HepG2 (cell line): ENCODE results near the gene LINC00237. TPM values are rescaled to one million over a fixed set of nuclear protein-coding genes. Genes with fewer than 3 reads are reported as not detected.
A peak's percentile ranks its signal among the peaks of the same experiment; 100 is the strongest.

Experiments
- ATAC-seq: fragments of 200-7000 bp; cut with Tn5 transposase; 3 replicates; pipeline ENCODE4 v1.9.1; 2020; ENCODE audit warnings: mild to moderate bottlenecking, moderate library complexity
- BruUV-seq: library from RNA; stranded (reverse); fragments of 400-500 nt; replicated peaks from 2 replicates; lab custom pipeline; 2021; lab: Mats Ljungman, UMichigan
- CTCF ChIA-PET: fragments of 300-600 bp; formaldehyde crosslinking; extraction: SDS; loops from one replicate; lab custom pipeline; 2021; ENCODE audit warnings: low total read pairs, inconsistent platforms, low intra/inter-chr PET ratio; lab: Yijun Ruan, JAX
- POLR2A ChIA-PET: fragments of 350-600 bp; sonication (Branson Sonifier 250); formaldehyde crosslinking; loops from one replicate; lab custom pipeline; 2020; ENCODE audit warnings: antibody characterized with exemption, inconsistent platforms; lab: Yijun Ruan, JAX
- DNase-seq: peaks from one replicate; pipeline ENCODE4 v3.0.0-alpha.2; 2015; ENCODE audit warnings: low spot score
- FAIRE-seq: peaks from 3 replicates; lab custom pipeline; 2011; peaks lifted over from hg19 to GRCh38; lab: Jason Lieb, UNC
- H2AFZ ChIP-seq: one replicate; pipeline ENCODE4 v1.6.1; 2011; ENCODE audit warnings: low read length, inconsistent platforms
- H3K27ac ChIP-seq: fragments of 300-600 bp; 3 replicates; pipeline ENCODE4 v1.8.0; 2011; ENCODE audit warnings: mixed run types, mild to moderate bottlenecking, mixed read lengths, low read length, inconsistent platforms; ENCODE audit not compliant: insufficient read depth; ENCODE audit errors: extremely low read length
- H3K27me3 ChIP-seq, 2 experiments: fragments of 200-600 bp in 1 of 2; 2 replicates in 1 of 2; 3 replicates in 1 of 2; pipeline versions ENCODE4 v1.6.0 to v1.8.0; 2011; ENCODE audit warnings: low read length in 2 of 2, mild to moderate bottlenecking in 2 of 2, moderate library complexity in 2 of 2, inconsistent platforms in 1 of 2; ENCODE audit not compliant: insufficient read depth in 2 of 2, control insufficient read depth in 1 of 2
- H3K36me3 ChIP-seq, 2 experiments: fragments of 200-600 bp in 1 of 2; replicated peaks in 1 of 2; 2 replicates in 1 of 2; 3 replicates in 1 of 2; pipeline versions ENCODE4 v1.5.1 to v1.8.0; 2011; ENCODE audit warnings: low read length in 2 of 2, inconsistent platforms in 1 of 2; ENCODE audit not compliant: insufficient read depth in 2 of 2, control insufficient read depth in 1 of 2
- H3K4me1 ChIP-seq: 2 replicates; pipeline ENCODE4 v1.5.1; 2012; ENCODE audit warnings: low read length, inconsistent platforms; ENCODE audit not compliant: insufficient read depth
- H3K4me2 ChIP-seq: 2 replicates; pipeline ENCODE4 v1.6.0; 2011; ENCODE audit warnings: low read depth, low read length, inconsistent platforms
- H3K4me3 ChIP-seq, 3 experiments: fragments of 200-600 bp in 1 of 3; sonication (generic), shearing (Covaris generic) in 1 of 3; replicated peaks in 1 of 3; 2 replicates each; pipeline ENCODE4 v1.5.1; 2011 to 2016; ENCODE audit warnings: low read length in 3 of 3, inconsistent platforms in 2 of 3, low read depth in 2 of 3, mild to moderate bottlenecking in 2 of 3, control low read depth in 1 of 3, mixed read lengths in 1 of 3; ENCODE audit not compliant: insufficient read depth in 1 of 3
- H3K79me2 ChIP-seq: one replicate; pipeline ENCODE4 v1.6.1; 2011; ENCODE audit warnings: low read length, inconsistent platforms; ENCODE audit not compliant: insufficient read depth
- H3K9ac ChIP-seq: 2 replicates; pipeline ENCODE4 v1.6.0; 2011; ENCODE audit warnings: mild to moderate bottlenecking, low read depth, low read length, inconsistent platforms; ENCODE audit not compliant: insufficient read depth
- H3K9me3 ChIP-seq: 2 replicates; pipeline ENCODE4 v1.5.1; 2012; ENCODE audit warnings: mild to moderate bottlenecking, low read length
- H4K20me1 ChIP-seq: 2 replicates; pipeline ENCODE4 v1.6.0; 2011; ENCODE audit warnings: inconsistent platforms, mild to moderate bottlenecking, low read length, moderate library complexity; ENCODE audit not compliant: insufficient read depth
- FOSL2 ChIP-seq: sonication (generic); formaldehyde crosslinking; IDR thresholded peaks from 2 replicates; pipeline ENCODE4 v1.4.0; 2020; ENCODE audit warnings: missing genetic modification reagents
- HOXA3 ChIP-seq: sonication (generic); formaldehyde crosslinking; IDR thresholded peaks from 2 replicates; pipeline ENCODE4 v1.5.0; 2020; ENCODE audit warnings: missing genetic modification reagents
- KAT8 ChIP-seq: IDR thresholded peaks from 2 replicates; pipeline ENCODE4 v1.6.1; 2016; ENCODE audit warnings: missing genetic modification reagents, missing compliant biosample characterization
- TBX2 ChIP-seq: sonication (generic); formaldehyde crosslinking; IDR thresholded peaks from 2 replicates; pipeline ENCODE4 v1.5.0; 2020; ENCODE audit warnings: missing genetic modification reagents, mild to moderate bottlenecking, borderline replicate concordance
- TCF7 ChIP-seq: sonication (generic); IDR thresholded peaks from 2 replicates; pipeline ENCODE4 v1.6.1; 2016; ENCODE audit warnings: antibody characterized with exemption, low read depth
- XRCC5 ChIP-seq: fragments of 200-400 bp; formaldehyde crosslinking; optimal IDR thresholded peaks from 2 replicates; pipeline ENCODE3; 2017; ENCODE audit warnings: mild to moderate bottlenecking, low read length
- ZNF331 ChIP-seq: sonication (generic); formaldehyde crosslinking; IDR thresholded peaks from 2 replicates; pipeline ENCODE4 v1.4.0; 2020; ENCODE audit warnings: missing genetic modification reagents
- ZNF354B ChIP-seq: sonication (generic); formaldehyde crosslinking; IDR thresholded peaks from 2 replicates; pipeline ENCODE4 v1.8.0; 2022; ENCODE audit warnings: mild to moderate bottlenecking, missing genetic modification reagents
- ZSCAN9 ChIP-seq: IDR thresholded peaks from 2 replicates; pipeline ENCODE4 v1.6.1; 2016; ENCODE audit warnings: borderline replicate concordance
- WGBS: methylation state at CpG from one replicate; pipeline ENCODE4 v1.1.6; 2017; ENCODE audit warnings: low lambda C conversion rate; 5-methylcytosine and 5-hydroxymethylcytosine counted together
- in situ Hi-C: cut with HindIII; loops from 2 replicates; pipeline ENCODE4 v1.10.0; 2017; ENCODE audit warnings: low pct_unique_long_range_greater_than_20kb; ENCODE audit not compliant: extremely low pct_ligation_motif_present
- intact Hi-C: fragments of 100-400 bp; cut with micrococcal nuclease; formaldehyde crosslinking; loops from one replicate; pipeline ENCODE4 v1.10.0; 2022; ENCODE audit not compliant: unreplicated experiment
- polyA plus RNA-seq, 8 experiments: library from polyadenylated mRNA; depleted of rRNA in 3 of 8; stranded (reverse) in 7 of 8; unstranded in 1 of 8; fragments of >200 nt; fragmentation: Illumina TruSeq in 4 of 8; extraction: Trizol in 4 of 8; gene quantifications; 2 replicates each; pipeline versions ENCODE4 v1.2.1 to v1.2.3, GENCODE V29; 2011 to 2016; ENCODE audit warnings: low read depth in 4 of 8, missing spikeins in 1 of 8, mixed read lengths in 1 of 8; ENCODE audit not compliant: insufficient read depth in 1 of 8
- total RNA-seq, 5 experiments: library from RNA; depleted of rRNA; stranded (reverse); fragments of >200 nt; fragmentation: Illumina TruSeq; extraction: Trizol; gene quantifications; 2 replicates each; pipeline ENCODE4 v1.2.3, GENCODE V29; 2016; ENCODE audit warnings: low read depth in 1 of 5
- TF ChIP-seq, protein P1 (sequence below), 2 experiments: sonication (generic) in 1 of 2; formaldehyde crosslinking in 1 of 2; IDR thresholded peaks; 2 replicates each; pipeline versions ENCODE4 v1.6.1 to v1.9.0; 2014 to 2022; ENCODE audit warnings: antibody characterized with exemption in 1 of 2, borderline replicate concordance in 1 of 2, inconsistent platforms in 1 of 2, low read depth in 1 of 2, missing genetic modification reagents in 1 of 2
- TF ChIP-seq, protein P2 (sequence below): IDR thresholded peaks from 2 replicates; pipeline ENCODE4 v1.6.1; 2012; ENCODE audit warnings: low read depth, low read length, improper control_type of control experiment

Gene LINC00237
- total and polyA plus RNA-seq, 2 of the 13 experiments (the other 11 are each of a cell fraction or from before 2014, with no cell fraction given) = not detected

DNA sequence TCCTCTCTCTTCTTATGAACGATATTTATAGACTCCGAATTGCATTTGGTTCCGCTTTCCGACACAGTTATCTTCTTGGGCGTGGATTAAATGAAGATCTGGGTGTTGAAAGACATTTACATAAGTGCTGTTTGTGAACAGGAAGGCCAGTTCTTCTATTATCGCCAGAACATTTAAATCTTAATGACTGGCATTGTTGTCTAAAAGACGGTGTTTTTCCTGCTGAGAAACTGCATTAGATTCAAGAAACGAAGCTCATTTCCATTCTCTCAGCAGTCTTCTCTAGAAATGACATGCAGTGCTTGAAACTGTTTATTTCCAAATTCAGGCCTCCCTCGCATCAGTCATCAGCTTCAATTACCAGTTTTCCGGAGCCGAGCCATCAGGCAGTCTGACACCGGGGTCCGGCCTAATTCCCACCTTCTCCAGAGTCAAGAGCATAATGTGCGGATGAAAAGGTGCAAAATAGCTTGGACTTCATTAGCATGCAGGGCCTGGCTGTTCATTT lies 16.0 kb downstream of the LINC00237 start:
- H3K4me2 ChIP-seq = no peak overlapping the region
- no peak overlapping the region for H3K9ac ChIP-seq
- peaks cover 34% of the 10 kb centered on the region for H3K4me1 ChIP-seq
- H3K9me3 ChIP-seq = no peaks in the 10 kb centered on the region
- no peaks in the 10 kb centered on the region for H3K36me3 ChIP-seq
- in situ Hi-C loops = no loop called here
- H3K27me3 ChIP-seq = no peaks in the 10 kb centered on the region
- BruUV-seq = no TSS peak
- DNase-seq (no peak), FAIRE-seq (no peak), ATAC-seq (no peak)
- H4K20me1 ChIP-seq = no peaks in the 10 kb centered on the region
- 88% methylated on average over 14 of the region's 14 CpGs for WGBS
- POLR2A ChIA-PET = no interaction called here
- CTCF ChIA-PET = no interaction called here
- intact Hi-C loops = no loop called here
- no peak overlapping the region for H2AFZ ChIP-seq
- no peak overlapping the region for H3K27ac ChIP-seq
- no peak overlapping the region for H3K4me3 ChIP-seq
- H3K79me2 ChIP-seq = no peaks in the 10 kb centered on the region
- no peak for TF ChIP-seq KAT8

DNA sequence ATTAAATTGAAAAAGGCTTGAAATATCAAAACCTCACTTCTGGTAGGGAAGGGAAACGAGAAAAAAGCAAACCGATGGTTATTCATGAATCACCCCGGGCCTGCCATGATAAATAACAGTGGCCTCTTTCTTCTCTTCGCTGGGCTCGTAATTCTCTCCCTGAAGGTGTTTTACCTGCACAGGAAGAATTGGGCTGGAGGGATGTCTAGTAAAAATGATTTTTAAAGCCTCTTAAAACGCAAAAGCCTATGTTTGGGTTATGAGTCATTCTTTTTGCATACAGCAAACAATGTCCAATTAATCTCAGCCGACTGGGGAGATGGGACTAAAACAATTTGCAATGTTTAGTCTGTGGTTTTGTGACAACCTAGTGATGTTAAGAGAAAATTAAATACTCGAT lies 16.8 kb downstream of the LINC00237 start:
- peak overlapping the region; percentile 36 for H3K4me2 ChIP-seq
- ATAC-seq = no peak
- intact Hi-C loops = loop anchor here (2.0 kb wide), 1 partner anchor 35 kb away; no protein-coding TSS in a partner anchor
- TF ChIP-seq ZNF331 (CRISPR knock-in tag) = no peak
- TF ChIP-seq, protein P1, sequence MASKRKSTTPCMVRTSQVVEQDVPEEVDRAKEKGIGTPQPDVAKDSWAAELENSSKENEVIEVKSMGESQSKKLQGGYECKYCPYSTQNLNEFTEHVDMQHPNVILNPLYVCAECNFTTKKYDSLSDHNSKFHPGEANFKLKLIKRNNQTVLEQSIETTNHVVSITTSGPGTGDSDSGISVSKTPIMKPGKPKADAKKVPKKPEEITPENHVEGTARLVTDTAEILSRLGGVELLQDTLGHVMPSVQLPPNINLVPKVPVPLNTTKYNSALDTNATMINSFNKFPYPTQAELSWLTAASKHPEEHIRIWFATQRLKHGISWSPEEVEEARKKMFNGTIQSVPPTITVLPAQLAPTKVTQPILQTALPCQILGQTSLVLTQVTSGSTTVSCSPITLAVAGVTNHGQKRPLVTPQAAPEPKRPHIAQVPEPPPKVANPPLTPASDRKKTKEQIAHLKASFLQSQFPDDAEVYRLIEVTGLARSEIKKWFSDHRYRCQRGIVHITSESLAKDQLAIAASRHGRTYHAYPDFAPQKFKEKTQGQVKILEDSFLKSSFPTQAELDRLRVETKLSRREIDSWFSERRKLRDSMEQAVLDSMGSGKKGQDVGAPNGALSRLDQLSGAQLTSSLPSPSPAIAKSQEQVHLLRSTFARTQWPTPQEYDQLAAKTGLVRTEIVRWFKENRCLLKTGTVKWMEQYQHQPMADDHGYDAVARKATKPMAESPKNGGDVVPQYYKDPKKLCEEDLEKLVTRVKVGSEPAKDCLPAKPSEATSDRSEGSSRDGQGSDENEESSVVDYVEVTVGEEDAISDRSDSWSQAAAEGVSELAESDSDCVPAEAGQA (IDR thresholded peaks at IDR 0.05; ENCODE audit: low read depth) = no peak
- TF ChIP-seq, protein P1 (CRISPR knock-in tag; IDR thresholded peaks at IDR 0.05; ENCODE audit: borderline replicate concordance) = no peak
- TF ChIP-seq, protein P2, sequence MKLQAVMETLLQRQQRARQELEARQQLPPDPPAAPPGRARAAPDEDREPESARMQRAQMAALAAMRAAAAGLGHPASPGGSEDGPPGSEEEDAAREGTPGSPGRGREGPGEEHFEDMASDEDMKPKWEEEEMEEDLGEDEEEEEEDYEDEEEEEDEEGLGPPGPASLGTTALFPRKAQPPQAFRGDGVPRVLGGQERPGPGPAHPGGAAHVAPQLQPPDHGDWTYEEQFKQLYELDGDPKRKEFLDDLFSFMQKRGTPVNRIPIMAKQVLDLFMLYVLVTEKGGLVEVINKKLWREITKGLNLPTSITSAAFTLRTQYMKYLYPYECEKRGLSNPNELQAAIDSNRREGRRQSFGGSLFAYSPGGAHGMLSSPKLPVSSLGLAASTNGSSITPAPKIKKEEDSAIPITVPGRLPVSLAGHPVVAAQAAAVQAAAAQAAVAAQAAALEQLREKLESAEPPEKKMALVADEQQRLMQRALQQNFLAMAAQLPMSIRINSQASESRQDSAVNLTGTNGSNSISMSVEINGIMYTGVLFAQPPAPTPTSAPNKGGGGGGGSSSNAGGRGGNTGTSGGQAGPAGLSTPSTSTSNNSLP = 0 out of 2 replicates have a peak, but pooled peaks have one; percentile 40
- no peak for TF ChIP-seq HOXA3
- TF ChIP-seq FOSL2 (CRISPR knock-in tag) = peak; percentile 48
- TF ChIP-seq ZNF354B (CRISPR knock-in tag) = no peak
- TF ChIP-seq XRCC5 = peak; percentile 38
- 0 out of 2 replicates have a peak, but pooled peaks have one; percentile 15 for TF ChIP-seq TBX2
- no peak for TF ChIP-seq ZSCAN9
- TF ChIP-seq TCF7 = peak; percentile 19; the same call in 1 of the 2 replicates

More for the DNA sequence above, 16.8 kb downstream of the LINC00237 start:
- no peaks in the 10 kb centered on the region for H3K27me3 ChIP-seq
- peak overlapping the region in 2 of 3 experiments; percentile 0 to 4; a peak in 2 of 6 replicates for H3K4me3 ChIP-seq
- no peak for FAIRE-seq
- in situ Hi-C loops = no loop called here
- CTCF ChIA-PET = no interaction called here
- H4K20me1 ChIP-seq = no peaks in the 10 kb centered on the region
- POLR2A ChIA-PET = no interaction called here
- no peaks in the 10 kb centered on the region for H3K36me3 ChIP-seq
- WGBS = 15% methylated on average over 8 of the region's 8 CpGs
- H2AFZ ChIP-seq = peak overlapping the region; percentile 73
- no peaks in the 10 kb centered on the region for H3K79me2 ChIP-seq
- H3K4me1 ChIP-seq = peaks cover 39% of the 10 kb centered on the region
- DNase-seq = peak; percentile 63
- BruUV-seq = no TSS peak
- H3K9ac ChIP-seq = no peak overlapping the region; the same call in 1 of the 2 replicates
- H3K9me3 ChIP-seq = no peaks in the 10 kb centered on the region
- no peak overlapping the region for H3K27ac ChIP-seq
